ENCODE measurements around the gene EGFR. TPM values are rescaled to one million over a fixed set of nuclear protein-coding genes. Genes with fewer than 3 reads are reported as not detected.

Gene EGFR
- total RNA-seq, 4 donors from 2014 or later = 36.4 to 73.6 (median 38.7) TPM

DNA sequence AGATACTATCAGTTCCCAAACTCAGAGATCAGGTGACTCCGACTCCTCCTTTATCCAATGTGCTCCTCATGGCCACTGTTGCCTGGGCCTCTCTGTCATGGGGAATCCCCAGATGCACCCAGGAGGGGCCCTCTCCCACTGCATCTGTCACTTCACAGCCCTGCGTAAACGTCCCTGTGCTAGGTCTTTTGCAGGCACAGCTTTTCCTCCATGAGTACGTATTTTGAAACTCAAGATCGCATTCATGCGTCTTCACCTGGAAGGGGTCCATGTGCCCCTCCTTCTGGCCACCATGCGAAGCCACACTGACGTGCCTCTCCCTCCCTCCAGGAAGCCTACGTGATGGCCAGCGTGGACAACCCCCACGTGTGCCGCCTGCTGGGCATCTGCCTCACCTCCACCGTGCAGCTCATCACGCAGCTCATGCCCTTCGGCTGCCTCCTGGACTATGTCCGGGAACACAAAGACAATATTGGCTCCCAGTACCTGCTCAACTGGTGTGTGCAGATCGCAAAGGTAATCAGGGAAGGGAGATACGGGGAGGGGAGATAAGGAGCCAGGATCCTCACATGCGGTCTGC is 162.2 kb downstream of the EGFR start:
- no peak overlapping the region for H3K4me3 ChIP-seq
- TF ChIP-seq CTCF (IDR thresholded peaks at IDR 0.05) (no peak), POLR2A (IDR thresholded peaks at IDR 0.05) (no peak)
- H3K36me3 ChIP-seq = no peaks in the 10 kb centered on the region
- no peak for DNase-seq
- H3K27me3 ChIP-seq = no peaks in the 10 kb centered on the region
- no peaks in the 10 kb centered on the region for H3K9me3 ChIP-seq
- H3K4me1 ChIP-seq = peaks cover 0 to 11% of the 10 kb centered on the region in 2 donors
- H3K27ac ChIP-seq = no peak overlapping the region
- intact Hi-C loops (cut with DNase I; ENCODE audit: low total_unique reads) = no loop called here

DNA sequence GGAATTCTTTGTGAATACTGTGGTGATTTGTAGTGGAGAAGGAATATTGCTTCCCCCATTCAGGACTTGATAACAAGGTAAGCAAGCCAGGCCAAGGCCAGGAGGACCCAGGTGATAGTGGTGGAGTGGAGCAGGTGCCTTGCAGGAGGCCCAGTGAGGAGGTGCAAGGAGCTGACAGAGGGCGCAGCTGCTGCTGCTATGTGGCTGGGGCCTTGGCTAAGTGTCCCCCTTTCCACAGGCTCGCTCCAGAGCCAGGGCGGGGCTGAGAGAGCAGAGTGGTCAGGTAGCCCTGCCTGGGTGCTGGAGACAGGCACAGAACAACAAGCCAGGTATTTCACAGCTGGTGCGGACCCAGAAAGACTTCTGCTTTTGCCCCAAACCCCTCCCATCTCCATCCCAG is 162.9 kb downstream of the EGFR start:
- Histone ChIP-seq H3K36me3 (no peaks in the 10 kb centered on the region), H3K27me3 (no peaks in the 10 kb centered on the region), H3K4me1 (peaks cover 0 to 11% of the 10 kb centered on the region in 2 donors), H3K4me3 (no peak overlapping the region), H3K27ac (no peak overlapping the region), H3K9me3 (no peaks in the 10 kb centered on the region)
- intact Hi-C loops (cut with DNase I; ENCODE audit: low total_unique reads) = no loop called here
- no peak for DNase-seq
- TF ChIP-seq POLR2A (IDR thresholded peaks at IDR 0.05) (no peak), CTCF (IDR thresholded peaks at IDR 0.05) (no peak)

- Histone ChIP-seq H3K36me3 (no peaks in the 10 kb centered on the region), H3K4me3 (no peak overlapping the region), H3K9me3 (no peaks in the 10 kb centered on the region), H3K27ac (no peak overlapping the region), H3K4me1 (no peaks in the 10 kb centered on the region), H3K27me3 (no peaks in the 10 kb centered on the region)
- TF ChIP-seq CTCF (IDR thresholded peaks at IDR 0.05) = no peak
- intact Hi-C loops (cut with DNase I; ENCODE audit: low total_unique reads) = no loop called here
- no peak for DNase-seq
Observed at GRCh38 chr7:55183897-55184296, 165.1 kb downstream of the EGFR start.

DNA sequence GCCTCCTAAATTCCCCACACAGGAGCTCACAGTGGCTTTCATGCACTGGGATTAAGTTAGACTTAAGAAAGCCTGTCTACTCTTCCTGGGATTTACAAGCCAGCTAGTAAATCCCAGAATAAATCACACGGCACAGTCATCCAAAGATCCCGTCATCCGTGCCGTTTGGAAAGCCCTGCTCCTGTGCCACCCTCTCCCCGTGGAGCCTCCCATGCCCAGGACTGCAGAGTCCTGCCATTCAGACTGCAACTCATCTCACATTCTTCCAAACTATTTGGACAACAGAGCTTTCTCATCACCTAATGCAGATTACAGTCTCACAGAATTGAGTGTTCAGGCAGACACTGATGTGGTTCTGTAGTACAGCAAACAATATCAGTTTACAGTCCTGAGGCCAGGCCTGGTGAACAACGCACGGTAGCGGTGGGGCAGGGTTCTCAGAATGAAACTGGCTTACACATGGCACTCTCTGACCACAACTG is 166.5 kb downstream of the EGFR start:
- Histone ChIP-seq H3K4me3 (no peak overlapping the region), H3K27ac (no peak overlapping the region), H3K9me3 (no peaks in the 10 kb centered on the region), H3K27me3 (no peaks in the 10 kb centered on the region), H3K36me3 (no peaks in the 10 kb centered on the region), H3K4me1 (no peaks in the 10 kb centered on the region)
- TF ChIP-seq POLR2A (IDR thresholded peaks at IDR 0.05) = no peak
- TF ChIP-seq CTCF (IDR thresholded peaks at IDR 0.05) = no peak
- DNase-seq = no peak
- intact Hi-C loops (cut with DNase I; ENCODE audit: low total_unique reads) = no loop called here

DNA sequence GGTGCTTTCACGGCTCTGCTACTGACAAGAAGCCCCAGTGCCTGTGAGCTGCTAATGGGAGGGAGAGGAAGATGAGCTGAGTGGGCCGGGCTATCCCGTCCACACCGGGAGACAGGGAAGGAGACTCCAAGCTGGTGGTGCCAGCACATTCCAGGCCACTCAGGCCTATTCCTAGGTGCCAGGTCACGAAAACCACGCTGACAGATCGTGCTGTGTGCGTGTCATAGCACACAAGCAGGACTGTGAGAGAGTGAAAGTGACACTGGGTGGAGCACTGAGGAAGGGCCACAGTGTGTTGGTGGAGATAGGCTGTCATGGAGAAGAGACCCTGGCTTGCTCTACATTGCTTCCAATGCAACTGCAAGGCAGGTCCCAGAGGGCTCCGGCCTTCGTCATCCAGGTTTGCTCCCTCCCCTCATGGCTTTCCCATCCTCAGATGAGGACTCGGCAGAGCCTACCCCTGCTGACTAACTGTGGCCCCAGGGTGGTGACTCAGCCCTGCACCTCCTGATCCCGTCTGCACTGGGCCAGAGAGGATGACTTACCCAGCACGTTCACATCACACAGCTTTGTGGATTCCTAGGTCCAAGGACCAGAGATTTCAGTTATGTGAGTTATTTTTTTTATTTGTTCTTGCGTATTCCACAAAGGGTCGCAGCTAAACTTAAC is 167.3 kb downstream of the EGFR start:
- DNase-seq = no peak
- Histone ChIP-seq H3K4me3 (no peak overlapping the region), H3K9me3 (no peaks in the 10 kb centered on the region), H3K4me1 (no peaks in the 10 kb centered on the region), H3K27ac (no peak overlapping the region), H3K36me3 (no peaks in the 10 kb centered on the region), H3K27me3 (no peaks in the 10 kb centered on the region)
- no peak for TF ChIP-seq CTCF (IDR thresholded peaks at IDR 0.05)
- no peak for TF ChIP-seq POLR2A (IDR thresholded peaks at IDR 0.05)
- intact Hi-C loops (cut with DNase I; ENCODE audit: low total_unique reads) = no loop called here

Measured in uterus (tissue), 4 donors.